ENCODE measurements around the gene SLC12A6.

DNA sequence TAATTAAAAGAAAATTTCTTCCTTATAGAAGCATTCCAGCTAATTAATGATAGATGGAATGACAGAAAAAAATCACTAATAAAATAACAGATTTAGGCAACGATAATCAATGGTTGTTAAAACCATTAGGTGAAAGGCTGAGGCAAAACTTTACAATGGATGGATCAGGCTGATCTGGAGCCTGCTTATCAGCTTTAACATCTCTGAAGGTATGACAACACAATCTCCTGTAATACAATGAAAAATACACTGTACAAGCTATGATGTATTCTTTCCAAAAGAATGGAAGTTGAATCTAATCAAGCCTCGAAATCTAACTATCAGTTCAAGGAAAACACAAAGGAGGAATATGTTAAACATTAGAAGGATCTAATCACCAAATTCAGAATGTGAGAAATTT lies 73.5 kb downstream of the SLC12A6 start:
- TF ChIP-seq, protein P1, sequence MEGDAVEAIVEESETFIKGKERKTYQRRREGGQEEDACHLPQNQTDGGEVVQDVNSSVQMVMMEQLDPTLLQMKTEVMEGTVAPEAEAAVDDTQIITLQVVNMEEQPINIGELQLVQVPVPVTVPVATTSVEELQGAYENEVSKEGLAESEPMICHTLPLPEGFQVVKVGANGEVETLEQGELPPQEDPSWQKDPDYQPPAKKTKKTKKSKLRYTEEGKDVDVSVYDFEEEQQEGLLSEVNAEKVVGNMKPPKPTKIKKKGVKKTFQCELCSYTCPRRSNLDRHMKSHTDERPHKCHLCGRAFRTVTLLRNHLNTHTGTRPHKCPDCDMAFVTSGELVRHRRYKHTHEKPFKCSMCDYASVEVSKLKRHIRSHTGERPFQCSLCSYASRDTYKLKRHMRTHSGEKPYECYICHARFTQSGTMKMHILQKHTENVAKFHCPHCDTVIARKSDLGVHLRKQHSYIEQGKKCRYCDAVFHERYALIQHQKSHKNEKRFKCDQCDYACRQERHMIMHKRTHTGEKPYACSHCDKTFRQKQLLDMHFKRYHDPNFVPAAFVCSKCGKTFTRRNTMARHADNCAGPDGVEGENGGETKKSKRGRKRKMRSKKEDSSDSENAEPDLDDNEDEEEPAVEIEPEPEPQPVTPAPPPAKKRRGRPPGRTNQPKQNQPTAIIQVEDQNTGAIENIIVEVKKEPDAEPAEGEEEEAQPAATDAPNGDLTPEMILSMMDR (conservative IDR thresholded peaks at IDR 0.05; ENCODE audit: low read length), result no peak
- no peak for TF ChIP-seq EZH2phosphoT487 (IDR thresholded peaks at IDR 0.05; ENCODE audit: borderline replicate concordance)
